HepG2 (cell line): ENCODE results near the gene RHBG. TPM values are rescaled to one million over a fixed set of nuclear protein-coding genes. Genes with fewer than 3 reads are reported as not detected.

Source experiments
- ATAC-seq: fragments of 200-7000 bp; cut with Tn5 transposase; 3 replicates; pipeline ENCODE4 v1.9.1; 2020; ENCODE audit warnings: mild to moderate bottlenecking, moderate library complexity
- BruUV-seq: library from RNA; stranded (reverse); fragments of 400-500 nt; replicated peaks from 2 replicates; lab custom pipeline; 2021; lab: Mats Ljungman, UMichigan
- CTCF ChIA-PET: fragments of 300-600 bp; formaldehyde crosslinking; extraction: SDS; loops from one replicate; lab custom pipeline; 2021; ENCODE audit warnings: low total read pairs, inconsistent platforms, low intra/inter-chr PET ratio; lab: Yijun Ruan, JAX
- POLR2A ChIA-PET: fragments of 350-600 bp; sonication (Branson Sonifier 250); formaldehyde crosslinking; loops from one replicate; lab custom pipeline; 2020; ENCODE audit warnings: antibody characterized with exemption, inconsistent platforms; lab: Yijun Ruan, JAX
- DNase-seq: peaks from one replicate; pipeline ENCODE4 v3.0.0-alpha.2; 2015; ENCODE audit warnings: low spot score
- FAIRE-seq: peaks from 3 replicates; lab custom pipeline; 2011; peaks lifted over from hg19 to GRCh38; lab: Jason Lieb, UNC
- H2AFZ ChIP-seq: one replicate; pipeline ENCODE4 v1.6.1; 2011; ENCODE audit warnings: low read length, inconsistent platforms
- H3K27ac ChIP-seq: fragments of 300-600 bp; 3 replicates; pipeline ENCODE4 v1.8.0; 2011; ENCODE audit warnings: mixed run types, mild to moderate bottlenecking, mixed read lengths, low read length, inconsistent platforms; ENCODE audit not compliant: insufficient read depth; ENCODE audit errors: extremely low read length
- H3K27me3 ChIP-seq, 2 experiments: fragments of 200-600 bp in 1 of 2; 2 replicates in 1 of 2; 3 replicates in 1 of 2; pipeline versions ENCODE4 v1.6.0 to v1.8.0; 2011; ENCODE audit warnings: low read length in 2 of 2, mild to moderate bottlenecking in 2 of 2, moderate library complexity in 2 of 2, inconsistent platforms in 1 of 2; ENCODE audit not compliant: insufficient read depth in 2 of 2, control insufficient read depth in 1 of 2
- H3K36me3 ChIP-seq, 2 experiments: fragments of 200-600 bp in 1 of 2; replicated peaks in 1 of 2; 2 replicates in 1 of 2; 3 replicates in 1 of 2; pipeline versions ENCODE4 v1.5.1 to v1.8.0; 2011; ENCODE audit warnings: low read length in 2 of 2, inconsistent platforms in 1 of 2; ENCODE audit not compliant: insufficient read depth in 2 of 2, control insufficient read depth in 1 of 2
- H3K4me1 ChIP-seq: 2 replicates; pipeline ENCODE4 v1.5.1; 2012; ENCODE audit warnings: low read length, inconsistent platforms; ENCODE audit not compliant: insufficient read depth
- H3K4me2 ChIP-seq: 2 replicates; pipeline ENCODE4 v1.6.0; 2011; ENCODE audit warnings: low read depth, low read length, inconsistent platforms
- H3K4me3 ChIP-seq, 3 experiments: fragments of 200-600 bp in 1 of 3; sonication (generic), shearing (Covaris generic) in 1 of 3; replicated peaks in 1 of 3; 2 replicates each; pipeline ENCODE4 v1.5.1; 2011 to 2016; ENCODE audit warnings: low read length in 3 of 3, inconsistent platforms in 2 of 3, low read depth in 2 of 3, mild to moderate bottlenecking in 2 of 3, control low read depth in 1 of 3, mixed read lengths in 1 of 3; ENCODE audit not compliant: insufficient read depth in 1 of 3
- H3K79me2 ChIP-seq: one replicate; pipeline ENCODE4 v1.6.1; 2011; ENCODE audit warnings: low read length, inconsistent platforms; ENCODE audit not compliant: insufficient read depth
- H3K9ac ChIP-seq: 2 replicates; pipeline ENCODE4 v1.6.0; 2011; ENCODE audit warnings: mild to moderate bottlenecking, low read depth, low read length, inconsistent platforms; ENCODE audit not compliant: insufficient read depth
- H3K9me3 ChIP-seq: 2 replicates; pipeline ENCODE4 v1.5.1; 2012; ENCODE audit warnings: mild to moderate bottlenecking, low read length
- H4K20me1 ChIP-seq: 2 replicates; pipeline ENCODE4 v1.6.0; 2011; ENCODE audit warnings: inconsistent platforms, mild to moderate bottlenecking, low read length, moderate library complexity; ENCODE audit not compliant: insufficient read depth
- CHCHD3 ChIP-seq: sonication (generic); formaldehyde crosslinking; IDR thresholded peaks from 2 replicates; pipeline ENCODE4 v1.8.0; 2022; ENCODE audit warnings: mild to moderate bottlenecking, missing genetic modification reagents, moderate library complexity
- FOXO1 ChIP-seq: sonication (generic); formaldehyde crosslinking; IDR thresholded peaks from 2 replicates; pipeline ENCODE4 v1.4.0; 2020; ENCODE audit warnings: missing genetic modification reagents
- KAT2B ChIP-seq: fragments of 150-350 bp; IDR thresholded peaks from 2 replicates; pipeline ENCODE4 v1.6.1; 2014; ENCODE audit warnings: low read depth, low read length, borderline replicate concordance
- MEF2D ChIP-seq: sonication (generic); formaldehyde crosslinking; IDR thresholded peaks from 2 replicates; pipeline ENCODE4 v1.5.1; 2020; ENCODE audit warnings: mild to moderate bottlenecking, missing genetic modification reagents
- MTA3 ChIP-seq: sonication (generic); formaldehyde crosslinking; IDR thresholded peaks from 2 replicates; pipeline ENCODE4 v1.4.0; 2020; ENCODE audit warnings: missing genetic modification reagents
- REL ChIP-seq: sonication (generic); formaldehyde crosslinking; conservative IDR thresholded peaks from 2 replicates; pipeline ENCODE4 v1.8.0; 2022; ENCODE audit warnings: mild to moderate bottlenecking, missing genetic modification reagents, moderate library complexity
- SIX4 ChIP-seq: sonication (generic); formaldehyde crosslinking; IDR thresholded peaks from 2 replicates; pipeline ENCODE4 v1.4.0; 2020; ENCODE audit warnings: missing genetic modification reagents
- ZBTB1 ChIP-seq: sonication (generic); formaldehyde crosslinking; IDR thresholded peaks from 2 replicates; pipeline ENCODE4 v1.4.0; 2020; ENCODE audit warnings: missing genetic modification reagents, borderline replicate concordance
- ZNF207 ChIP-seq: fragments of 450-650 bp; IDR thresholded peaks from 2 replicates; pipeline ENCODE4 v1.6.1; 2016; ENCODE audit warnings: antibody characterized with exemption, borderline replicate concordance
- ZSCAN25 ChIP-seq: sonication (generic); formaldehyde crosslinking; IDR thresholded peaks from 2 replicates; pipeline ENCODE4 v1.8.0; 2022; ENCODE audit warnings: mild to moderate bottlenecking, missing genetic modification reagents
- WGBS: methylation state at CpG from one replicate; pipeline ENCODE4 v1.1.6; 2017; ENCODE audit warnings: low lambda C conversion rate; 5-methylcytosine and 5-hydroxymethylcytosine counted together
- in situ Hi-C: cut with HindIII; loops from 2 replicates; pipeline ENCODE4 v1.10.0; 2017; ENCODE audit warnings: low pct_unique_long_range_greater_than_20kb; ENCODE audit not compliant: extremely low pct_ligation_motif_present
- intact Hi-C: fragments of 100-400 bp; cut with micrococcal nuclease; formaldehyde crosslinking; loops from one replicate; pipeline ENCODE4 v1.10.0; 2022; ENCODE audit not compliant: unreplicated experiment
- polyA plus RNA-seq, 8 experiments: library from polyadenylated mRNA; depleted of rRNA in 3 of 8; stranded (reverse) in 7 of 8; unstranded in 1 of 8; fragments of >200 nt; fragmentation: Illumina TruSeq in 4 of 8; extraction: Trizol in 4 of 8; gene quantifications; 2 replicates each; pipeline versions ENCODE4 v1.2.1 to v1.2.3, GENCODE V29; 2011 to 2016; ENCODE audit warnings: low read depth in 4 of 8, missing spikeins in 1 of 8, mixed read lengths in 1 of 8; ENCODE audit not compliant: insufficient read depth in 1 of 8
- total RNA-seq, 5 experiments: library from RNA; depleted of rRNA; stranded (reverse); fragments of >200 nt; fragmentation: Illumina TruSeq; extraction: Trizol; gene quantifications; 2 replicates each; pipeline ENCODE4 v1.2.3, GENCODE V29; 2016; ENCODE audit warnings: low read depth in 1 of 5
- TF ChIP-seq, protein P1 (sequence below): sonication (generic); formaldehyde crosslinking; IDR thresholded peaks from 2 replicates; pipeline ENCODE4 v1.4.0; 2020; ENCODE audit warnings: missing genetic modification reagents, mild to moderate bottlenecking, borderline replicate concordance
- TF ChIP-seq, protein P2 (sequence below): sonication (generic); formaldehyde crosslinking; IDR thresholded peaks from 2 replicates; pipeline ENCODE4 v1.5.0; 2020; ENCODE audit warnings: mild to moderate bottlenecking, missing genetic modification reagents
- TF ChIP-seq, protein P3 (sequence below): sonication (generic); formaldehyde crosslinking; IDR thresholded peaks from 2 replicates; pipeline ENCODE4 v1.5.1; 2020; ENCODE audit warnings: missing genetic modification reagents, mild to moderate bottlenecking, borderline replicate concordance
- TF ChIP-seq, protein P4 (sequence below): sonication (generic); formaldehyde crosslinking; IDR thresholded peaks from 2 replicates; pipeline ENCODE4 v1.8.0; 2022; ENCODE audit warnings: mild to moderate bottlenecking, missing genetic modification reagents, moderate library complexity

Gene RHBG
- total and polyA plus RNA-seq, 2 of the 13 experiments (the other 11 are each of a cell fraction or from before 2014, with no cell fraction given) = 61.8 to 73.5 TPM

DNA sequence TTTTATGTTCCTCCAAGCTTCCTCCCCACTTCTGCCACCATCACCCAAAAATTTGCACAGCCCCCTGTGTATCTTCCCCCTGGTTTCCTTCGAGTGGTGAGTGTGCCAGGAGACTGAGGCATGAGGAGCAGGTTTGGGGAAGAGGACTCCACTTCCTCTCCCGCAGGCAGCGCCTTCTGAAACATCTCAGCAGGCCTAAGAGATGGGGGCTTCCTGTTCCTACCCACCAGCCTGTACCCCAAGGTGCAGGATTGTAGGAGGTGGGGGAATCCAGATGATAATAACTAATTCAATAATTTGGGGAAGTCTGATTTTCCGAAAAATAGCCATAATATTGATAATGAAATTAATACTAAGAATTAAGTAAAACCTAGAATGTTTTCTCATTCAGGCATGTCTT lies 62.4 kb downstream of the RHBG start (continued):
- no peak for TF ChIP-seq ZNF207
- TF ChIP-seq, protein P1, sequence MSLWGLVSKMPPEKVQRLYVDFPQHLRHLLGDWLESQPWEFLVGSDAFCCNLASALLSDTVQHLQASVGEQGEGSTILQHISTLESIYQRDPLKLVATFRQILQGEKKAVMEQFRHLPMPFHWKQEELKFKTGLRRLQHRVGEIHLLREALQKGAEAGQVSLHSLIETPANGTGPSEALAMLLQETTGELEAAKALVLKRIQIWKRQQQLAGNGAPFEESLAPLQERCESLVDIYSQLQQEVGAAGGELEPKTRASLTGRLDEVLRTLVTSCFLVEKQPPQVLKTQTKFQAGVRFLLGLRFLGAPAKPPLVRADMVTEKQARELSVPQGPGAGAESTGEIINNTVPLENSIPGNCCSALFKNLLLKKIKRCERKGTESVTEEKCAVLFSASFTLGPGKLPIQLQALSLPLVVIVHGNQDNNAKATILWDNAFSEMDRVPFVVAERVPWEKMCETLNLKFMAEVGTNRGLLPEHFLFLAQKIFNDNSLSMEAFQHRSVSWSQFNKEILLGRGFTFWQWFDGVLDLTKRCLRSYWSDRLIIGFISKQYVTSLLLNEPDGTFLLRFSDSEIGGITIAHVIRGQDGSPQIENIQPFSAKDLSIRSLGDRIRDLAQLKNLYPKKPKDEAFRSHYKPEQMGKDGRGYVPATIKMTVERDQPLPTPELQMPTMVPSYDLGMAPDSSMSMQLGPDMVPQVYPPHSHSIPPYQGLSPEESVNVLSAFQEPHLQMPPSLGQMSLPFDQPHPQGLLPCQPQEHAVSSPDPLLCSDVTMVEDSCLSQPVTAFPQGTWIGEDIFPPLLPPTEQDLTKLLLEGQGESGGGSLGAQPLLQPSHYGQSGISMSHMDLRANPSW (CRISPR knock-in tag) = no peak
- TF ChIP-seq, all 625 proteins: peak for 0

DNA sequence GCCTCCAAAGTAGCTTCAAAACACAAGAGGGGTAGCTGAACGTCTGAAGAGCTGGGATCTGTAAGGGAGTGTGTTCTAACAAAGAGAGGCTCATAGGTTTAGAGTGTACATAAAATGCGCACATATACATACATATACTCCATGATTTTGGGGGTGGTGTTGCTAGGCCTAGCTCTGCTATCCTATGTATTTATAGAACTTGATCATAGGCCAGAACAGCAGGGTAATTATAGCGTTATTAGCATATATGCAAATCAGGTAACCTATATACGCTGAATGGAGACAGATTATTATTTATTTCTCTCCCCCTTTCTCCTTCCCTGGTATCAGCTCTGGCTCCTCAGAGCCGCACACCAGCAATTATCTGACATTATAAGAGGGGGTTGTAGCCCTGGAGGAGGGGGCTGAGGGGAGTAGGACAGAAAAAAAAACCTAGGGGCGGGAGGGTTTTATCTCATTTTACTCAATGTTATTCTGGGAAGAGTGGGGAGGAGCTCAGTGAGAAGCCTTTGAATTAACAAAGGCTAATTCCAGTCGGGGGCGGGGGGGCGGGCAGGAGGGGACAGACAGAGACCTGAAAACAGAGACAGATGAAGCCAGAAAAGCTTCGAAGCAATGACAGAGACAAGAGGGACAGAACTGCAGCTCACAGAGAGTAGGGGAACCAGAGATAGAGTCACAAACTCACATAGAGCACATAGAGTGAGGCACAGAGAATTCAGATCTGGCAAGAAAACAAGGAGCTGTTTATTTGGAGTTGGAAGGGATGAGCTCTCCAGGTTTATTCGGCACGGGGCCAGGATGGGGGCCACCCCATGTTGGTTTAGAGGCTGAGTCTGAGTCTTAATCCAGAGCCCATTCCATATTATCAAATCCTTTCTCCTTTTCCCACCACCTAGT lies 63.0 kb downstream of the RHBG start:
- no peak for FAIRE-seq
- ChIA-PET POLR2A (interaction anchor here (1.0 kb wide), 1 partner anchor 12 kb away, joined by 3 read pairs; no protein-coding TSS in a partner anchor), CTCF (no interaction called here)
- H3K9ac ChIP-seq = no peak overlapping the region
- no peak overlapping the region for H3K4me3 ChIP-seq
- peaks cover 15 to 88% of the 10 kb centered on the region in 2 experiments for H3K27me3 ChIP-seq
- H3K4me2 ChIP-seq = no peak overlapping the region
- in situ Hi-C loops (no loop called here), intact Hi-C loops (no loop called here)
- DNase-seq = no peak
- no peak overlapping the region for H3K27ac ChIP-seq
- BruUV-seq = no TSS peak
- ATAC-seq = no peak
- H3K4me1 ChIP-seq = no peaks in the 10 kb centered on the region; the same call in 1 of the 2 replicates
- no peaks in the 10 kb centered on the region for H3K79me2 ChIP-seq
- H2AFZ ChIP-seq = no peak overlapping the region
- no peaks in the 10 kb centered on the region for H4K20me1 ChIP-seq
- no peaks in the 10 kb centered on the region for H3K36me3 ChIP-seq
- no peaks in the 10 kb centered on the region for H3K9me3 ChIP-seq
- WGBS = 12% methylated on average over 12 of the region's 12 CpGs
- TF ChIP-seq ZBTB1 (CRISPR knock-in tag) = no peak
- no peak for TF ChIP-seq MTA3 (CRISPR knock-in tag)
- TF ChIP-seq, protein P2, sequence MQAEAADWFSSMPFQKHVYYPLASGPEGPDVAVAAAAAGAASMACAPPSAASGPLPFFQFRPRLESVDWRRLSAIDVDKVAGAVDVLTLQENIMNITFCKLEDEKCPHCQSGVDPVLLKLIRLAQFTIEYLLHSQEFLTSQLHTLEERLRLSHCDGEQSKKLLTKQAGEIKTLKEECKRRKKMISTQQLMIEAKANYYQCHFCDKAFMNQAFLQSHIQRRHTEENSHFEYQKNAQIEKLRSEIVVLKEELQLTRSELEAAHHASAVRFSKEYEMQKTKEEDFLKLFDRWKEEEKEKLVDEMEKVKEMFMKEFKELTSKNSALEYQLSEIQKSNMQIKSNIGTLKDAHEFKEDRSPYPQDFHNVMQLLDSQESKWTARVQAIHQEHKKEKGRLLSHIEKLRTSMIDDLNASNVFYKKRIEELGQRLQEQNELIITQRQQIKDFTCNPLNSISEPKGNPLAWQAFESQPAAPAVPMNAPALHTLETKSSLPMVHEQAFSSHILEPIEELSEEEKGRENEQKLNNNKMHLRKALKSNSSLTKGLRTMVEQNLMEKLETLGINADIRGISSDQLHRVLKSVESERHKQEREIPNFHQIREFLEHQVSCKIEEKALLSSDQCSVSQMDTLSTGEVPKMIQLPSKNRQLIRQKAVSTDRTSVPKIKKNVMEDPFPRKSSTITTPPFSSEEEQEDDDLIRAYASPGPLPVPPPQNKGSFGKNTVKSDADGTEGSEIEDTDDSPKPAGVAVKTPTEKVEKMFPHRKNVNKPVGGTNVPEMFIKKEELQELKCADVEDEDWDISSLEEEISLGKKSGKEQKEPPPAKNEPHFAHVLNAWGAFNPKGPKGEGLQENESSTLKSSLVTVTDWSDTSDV (CRISPR knock-in tag) = no peak
- no peak for TF ChIP-seq MEF2D (CRISPR knock-in tag)
- no peak for TF ChIP-seq SIX4
- TF ChIP-seq KAT2B = no peak
- no peak for TF ChIP-seq CHCHD3 (CRISPR knock-in tag)
- TF ChIP-seq FOXO1 (CRISPR knock-in tag) = no peak
- TF ChIP-seq ZSCAN25 (CRISPR knock-in tag) = no peak
- no peak for TF ChIP-seq REL (CRISPR knock-in tag)
- TF ChIP-seq, protein P3, sequence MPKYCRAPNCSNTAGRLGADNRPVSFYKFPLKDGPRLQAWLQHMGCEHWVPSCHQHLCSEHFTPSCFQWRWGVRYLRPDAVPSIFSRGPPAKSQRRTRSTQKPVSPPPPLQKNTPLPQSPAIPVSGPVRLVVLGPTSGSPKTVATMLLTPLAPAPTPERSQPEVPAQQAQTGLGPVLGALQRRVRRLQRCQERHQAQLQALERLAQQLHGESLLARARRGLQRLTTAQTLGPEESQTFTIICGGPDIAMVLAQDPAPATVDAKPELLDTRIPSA = no peak
- TF ChIP-seq, protein P4, sequence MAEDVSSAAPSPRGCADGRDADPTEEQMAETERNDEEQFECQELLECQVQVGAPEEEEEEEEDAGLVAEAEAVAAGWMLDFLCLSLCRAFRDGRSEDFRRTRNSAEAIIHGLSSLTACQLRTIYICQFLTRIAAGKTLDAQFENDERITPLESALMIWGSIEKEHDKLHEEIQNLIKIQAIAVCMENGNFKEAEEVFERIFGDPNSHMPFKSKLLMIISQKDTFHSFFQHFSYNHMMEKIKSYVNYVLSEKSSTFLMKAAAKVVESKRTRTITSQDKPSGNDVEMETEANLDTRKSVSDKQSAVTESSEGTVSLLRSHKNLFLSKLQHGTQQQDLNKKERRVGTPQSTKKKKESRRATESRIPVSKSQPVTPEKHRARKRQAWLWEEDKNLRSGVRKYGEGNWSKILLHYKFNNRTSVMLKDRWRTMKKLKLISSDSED (CRISPR knock-in tag) = no peak
- no peak for TF ChIP-seq ZNF207
